Kidney (tissue), 14 donors: ENCODE measurements around the gene DUSP16. TPM values are rescaled to one million over a fixed set of nuclear protein-coding genes. Genes with fewer than 3 reads are reported as not detected.

ENCODE experiments used
- DNase-seq, 5 donors: peaks; one replicate each; pipeline ENCODE4 v3.0.0-alpha.2; 2013 to 2020
- FAIRE-seq: peaks from 2 replicates; lab custom pipeline; 2012; peaks lifted over from hg19 to GRCh38; lab: Jason Lieb, UNC
- H3K27ac ChIP-seq, 2 donors: one replicate each; pipeline ENCODE4 v1.7.0; 2013; ENCODE audit warnings: low read depth in 2 of 2, low read length in 2 of 2, inconsistent platforms in 1 of 2
- H3K27me3 ChIP-seq: one replicate; pipeline ENCODE4 v1.7.1; 2013; ENCODE audit warnings: low read length, inconsistent platforms; ENCODE audit not compliant: control insufficient read depth, insufficient read depth
- H3K36me3 ChIP-seq, 3 donors: one replicate each; pipeline versions ENCODE4 v1.7.0 to v1.7.1; 2013; ENCODE audit warnings: low read length in 3 of 3, control low read depth in 1 of 3, inconsistent platforms in 1 of 3; ENCODE audit not compliant: insufficient read depth in 3 of 3, control insufficient read depth in 2 of 3
- H3K4me1 ChIP-seq, 3 donors: one replicate each; pipeline versions ENCODE4 v1.7.0 to v1.7.1; 2013; ENCODE audit warnings: low read length in 3 of 3, inconsistent platforms in 1 of 3, low read depth in 1 of 3; ENCODE audit not compliant: control insufficient read depth in 2 of 3, insufficient read depth in 2 of 3
- H3K4me3 ChIP-seq, 3 donors: one replicate each; pipeline versions ENCODE4 v1.7.0 to v1.8.1; 2013; ENCODE audit warnings: low read length in 3 of 3, control low read depth in 1 of 3, inconsistent platforms in 1 of 3
- H3K9ac ChIP-seq, 3 donors: one replicate each; pipeline versions ENCODE4 v1.7.0 to v1.7.1; 2013; ENCODE audit warnings: low read length in 3 of 3, control low read depth in 1 of 3, inconsistent platforms in 1 of 3
- H3K9me3 ChIP-seq, 3 donors: one replicate each; pipeline versions ENCODE4 v1.7.0 to v1.7.1; 2013; ENCODE audit warnings: low read length in 3 of 3, control low read depth in 1 of 3, inconsistent platforms in 1 of 3; ENCODE audit not compliant: control insufficient read depth in 2 of 3, insufficient read depth in 1 of 3
- intact Hi-C: fragments of 100-400 bp; cut with DNase I; formaldehyde crosslinking; loops from one replicate; pipeline ENCODE4 v1.11.1; 2022
- polyA plus RNA-seq: library from polyadenylated mRNA; stranded (reverse); fragments of 350-450 nt; fragmentation: Illumina TruSeq; extraction: RNeasy Lipid Tissue Mini Kit (QIAGEN cat#74804); gene quantifications from one replicate; pipeline ENCODE4 v1.2.3, GENCODE V29; 2014; ENCODE audit warnings: low read depth, low replicate concordance; ENCODE audit not compliant: insufficient read depth
- total RNA-seq: library from RNA; stranded (reverse); fragmentation: NEBNext Ultra II Directional; extraction: Animal tissue kit (Norgen Biotek cat#: 25700); gene quantifications from one replicate; pipeline ENCODE4 v1.2.1, GENCODE V29; 2021
- TF ChIP-seq, protein P1 (sequence below): IDR thresholded peaks from 3 replicates; pipeline ENCODE4 v1.5.1; 2012; ENCODE audit warnings: mild to moderate bottlenecking, moderate library complexity, borderline replicate concordance; ENCODE audit not compliant: insufficient read depth; ENCODE audit errors: extremely low read depth
- donor health status: control.
- donor health status: control.
- donor health status: control.
- donor health status: control.
- donor health status: control.
- donor health status: DM: yes; HTN: yes; CAD: no.
- donor health status: Normal renal cell carcinoma (clear cell type).

The DUSP16 gene
- total and polyA plus RNA-seq, 2 donors from 2014 or later: 6.6 to 27.4 TPM

DNA sequence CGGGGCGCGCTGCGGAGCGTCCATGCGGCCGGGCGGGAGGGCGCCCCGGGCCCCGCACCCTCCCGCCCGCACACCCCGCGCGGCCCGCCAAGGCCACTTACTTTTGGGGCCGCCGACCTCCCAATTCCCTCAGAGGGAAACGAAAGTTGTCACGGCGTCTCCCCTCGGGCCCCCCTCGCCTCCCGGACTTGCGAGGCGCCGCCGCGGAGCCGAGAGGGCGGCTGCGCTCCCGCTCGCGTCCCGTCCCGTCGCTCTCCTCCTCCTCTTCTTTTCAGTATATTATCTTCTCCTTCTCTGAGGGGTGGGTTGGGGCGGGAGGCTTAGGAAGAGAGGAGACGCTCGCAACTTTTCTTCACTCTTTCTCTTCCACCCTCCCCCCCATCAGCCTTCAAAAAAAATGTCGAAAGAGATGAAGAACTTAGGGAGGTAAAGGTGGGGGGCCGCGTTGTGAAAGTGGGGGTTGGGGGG lies 613 bp downstream of the DUSP16 start:
- Histone ChIP-seq H3K36me3 (no peaks in the 10 kb centered on the region), H3K27ac (peak overlapping the region; percentile 95 to 97), H3K9ac (peak overlapping the region in 2 of 3 donors; percentile 58 to 97), H3K4me1 (peaks cover 0 to 21% (median 0%) of the 10 kb centered on the region in 3 donors), H3K27me3 (no peaks in the 10 kb centered on the region), H3K9me3 (no peaks in the 10 kb centered on the region), H3K4me3 (peak overlapping the region; percentile 42 to 85 (median 56))
- no peak for FAIRE-seq
- peak in 2 of 5 donors; percentile 45 to 77 for DNase-seq
- intact Hi-C loops: loop anchor here (10.0 kb wide), 1 partner anchor 187 kb away; no protein-coding TSS in a partner anchor
- TF ChIP-seq, protein P1, sequence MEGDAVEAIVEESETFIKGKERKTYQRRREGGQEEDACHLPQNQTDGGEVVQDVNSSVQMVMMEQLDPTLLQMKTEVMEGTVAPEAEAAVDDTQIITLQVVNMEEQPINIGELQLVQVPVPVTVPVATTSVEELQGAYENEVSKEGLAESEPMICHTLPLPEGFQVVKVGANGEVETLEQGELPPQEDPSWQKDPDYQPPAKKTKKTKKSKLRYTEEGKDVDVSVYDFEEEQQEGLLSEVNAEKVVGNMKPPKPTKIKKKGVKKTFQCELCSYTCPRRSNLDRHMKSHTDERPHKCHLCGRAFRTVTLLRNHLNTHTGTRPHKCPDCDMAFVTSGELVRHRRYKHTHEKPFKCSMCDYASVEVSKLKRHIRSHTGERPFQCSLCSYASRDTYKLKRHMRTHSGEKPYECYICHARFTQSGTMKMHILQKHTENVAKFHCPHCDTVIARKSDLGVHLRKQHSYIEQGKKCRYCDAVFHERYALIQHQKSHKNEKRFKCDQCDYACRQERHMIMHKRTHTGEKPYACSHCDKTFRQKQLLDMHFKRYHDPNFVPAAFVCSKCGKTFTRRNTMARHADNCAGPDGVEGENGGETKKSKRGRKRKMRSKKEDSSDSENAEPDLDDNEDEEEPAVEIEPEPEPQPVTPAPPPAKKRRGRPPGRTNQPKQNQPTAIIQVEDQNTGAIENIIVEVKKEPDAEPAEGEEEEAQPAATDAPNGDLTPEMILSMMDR: no peak

DNA sequence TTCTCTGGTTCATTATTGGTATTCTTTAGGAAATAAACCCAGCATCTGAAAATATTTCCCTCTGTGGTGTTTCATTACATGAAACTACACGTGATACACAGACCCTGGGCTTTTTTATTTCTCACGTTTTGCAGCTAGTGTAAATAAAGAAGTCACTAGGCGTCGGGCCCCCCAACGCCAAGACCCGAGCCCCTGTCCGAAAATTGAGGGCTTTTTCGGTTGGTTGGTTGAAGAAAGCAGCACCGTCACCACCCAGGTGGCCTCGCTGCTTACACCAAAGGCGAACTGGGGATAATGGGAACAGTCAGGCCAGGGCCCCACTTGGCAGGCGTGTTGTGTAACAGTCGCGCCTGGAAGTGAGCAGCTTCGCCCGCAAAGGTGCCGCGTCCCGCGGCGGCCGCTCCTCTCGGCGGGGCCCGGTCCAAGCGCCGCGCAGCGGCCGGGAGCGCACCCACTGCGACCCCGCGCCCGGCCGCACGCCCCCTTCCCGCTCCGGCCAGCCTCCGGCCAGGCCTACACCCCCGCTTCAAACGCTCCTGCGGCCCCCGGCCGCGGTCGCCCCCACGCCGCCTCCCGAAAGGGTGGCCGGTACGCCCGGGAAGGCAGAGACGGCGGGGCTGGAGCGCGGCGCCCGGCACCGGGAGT lies 1.2 kb downstream of the DUSP16 start:
- Histone ChIP-seq H3K4me1 (peaks cover 0 to 21% (median 0%) of the 10 kb centered on the region in 3 donors), H3K27me3 (no peaks in the 10 kb centered on the region), H3K9me3 (no peaks in the 10 kb centered on the region), H3K36me3 (no peaks in the 10 kb centered on the region), H3K9ac (peak overlapping the region; percentile 51 to 97 (median 92)), H3K27ac (peak overlapping the region; percentile 95 to 97), H3K4me3 (peak overlapping the region; percentile 74 to 85 (median 76))
- FAIRE-seq: no peak
- TF ChIP-seq, protein P1: no peak
- DNase-seq: peak in 4 of 5 donors; percentile 65 to 86 (median 76)
- intact Hi-C loops: loop anchor here (10.0 kb wide), 1 partner anchor 187 kb away; no protein-coding TSS in a partner anchor

DNA sequence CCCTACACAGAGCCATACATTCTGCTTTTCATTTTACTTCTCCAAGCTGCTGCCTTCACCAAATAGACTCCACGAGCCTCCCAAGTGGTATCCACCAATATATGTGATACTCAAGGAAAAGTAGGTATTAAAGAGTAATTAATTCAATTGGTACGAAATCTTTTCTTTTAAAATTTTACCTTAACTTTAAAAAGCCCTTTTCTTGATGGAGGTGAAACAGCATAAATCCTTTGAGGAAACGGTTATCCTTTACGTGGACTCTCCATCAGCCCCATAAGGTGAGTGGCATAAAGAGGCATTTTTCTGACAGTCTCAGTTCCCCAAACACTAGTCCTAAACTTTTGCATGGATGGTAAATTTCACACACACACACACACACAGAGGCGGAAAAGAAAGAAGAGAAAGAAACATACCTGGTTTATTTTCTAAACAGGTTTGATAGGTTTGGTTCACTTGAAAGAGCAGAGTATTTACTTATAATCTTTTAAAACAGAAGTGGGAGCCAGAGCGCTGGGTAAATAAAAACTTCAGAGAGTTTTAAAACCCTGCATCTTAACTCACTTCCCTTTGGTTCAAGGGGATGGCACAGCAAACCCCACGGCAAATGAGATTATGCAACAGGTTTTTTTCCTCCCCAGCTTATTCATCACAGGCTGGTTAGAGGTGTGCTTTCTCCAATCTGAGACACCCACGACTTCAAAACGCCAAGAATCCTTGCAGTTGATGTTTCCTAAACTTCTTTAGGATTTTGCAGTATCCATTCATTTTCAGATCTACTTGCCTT lies 1.9 kb downstream of the DUSP16 start:
- TF ChIP-seq, protein P1: no peak
- peak overlapping the region; percentile 51 to 97 (median 92) for H3K9ac ChIP-seq
- intact Hi-C loops: loop anchor here (10.0 kb wide), 1 partner anchor 186 kb away; no protein-coding TSS in a partner anchor
- DNase-seq (peak in 4 of 5 donors; percentile 46 to 86 (median 70)), FAIRE-seq (no peak)
- H3K4me3 ChIP-seq: peak overlapping the region; percentile 74 to 85 (median 76)
- H3K4me1 ChIP-seq: peaks cover 0 to 21% (median 0%) of the 10 kb centered on the region in 3 donors
- H3K27me3 ChIP-seq: no peaks in the 10 kb centered on the region
- no peaks in the 10 kb centered on the region for H3K36me3 ChIP-seq
- H3K9me3 ChIP-seq: no peaks in the 10 kb centered on the region
- H3K27ac ChIP-seq: peak overlapping the region; percentile 95 to 97
